GM12891 (cell line): Measurements from ENCODE around the gene SAMD10.

ENCODE experiments used
- PAX5 ChIP-seq: IDR thresholded peaks from 2 replicates; pipeline ENCODE4 v1.6.1; 2011; ENCODE audit warnings: low read length, moderate library complexity, mild to moderate bottlenecking; ENCODE audit not compliant: insufficient read depth, severe bottlenecking
- POLR2A ChIP-seq: IDR thresholded peaks from 2 replicates; pipeline ENCODE4 v1.6.1; 2011; ENCODE audit warnings: low read depth, low read length, control low read depth
- POLR2AphosphoS5 ChIP-seq: IDR thresholded peaks from 2 replicates; pipeline ENCODE4 v1.6.1; 2011; ENCODE audit warnings: low read depth, low read length, control low read depth
- POU2F2 ChIP-seq: IDR thresholded peaks from 2 replicates; pipeline ENCODE4 v1.6.1; 2011; ENCODE audit warnings: low read depth, mild to moderate bottlenecking, control low read depth, low read length, moderate library complexity
- SPI1 ChIP-seq: IDR thresholded peaks from 2 replicates; pipeline ENCODE4 v1.6.1; 2011; ENCODE audit warnings: low read depth, low read length, control low read depth
- TAF1 ChIP-seq: IDR thresholded peaks from 2 replicates; pipeline ENCODE4 v1.6.1; 2011; ENCODE audit warnings: low read depth, low read length, control low read depth

- no peak for TF ChIP-seq POLR2A
- no peak for TF ChIP-seq POLR2AphosphoS5
- TF ChIP-seq TAF1, result no peak
- no peak for TF ChIP-seq SPI1
- TF ChIP-seq POU2F2, result no peak
- no peak for TF ChIP-seq PAX5
Measured at GRCh38 chr20:63939061-63939935, 40.1 kb downstream of the SAMD10 start.
